ENCODE measurements around the gene BIK. TPM values are rescaled to one million over a fixed set of nuclear protein-coding genes. Genes with fewer than 3 reads are reported as not detected.

BIK gene
- total and polyA plus RNA-seq, 2 experiments from 2014 or later = 9.6 to 9.8 TPM

- no peaks in the 10 kb centered on the region for H3K79me2 ChIP-seq (replicated peaks; ENCODE audit: insufficient read depth)
- H3K4me2 ChIP-seq = no peak overlapping the region
- Mint-ChIP-seq H3K9me3 (no peaks in the 10 kb centered on the region), H3K4me3 (no peak overlapping the region), H3K4me1 (no peaks in the 10 kb centered on the region; the same call in 1 of the 3 replicates), H3K27me3 (ENCODE audit: insufficient read depth, low read depth, poor library complexity) (peaks cover 2% of the 10 kb centered on the region), H3K27ac (no peak overlapping the region), H3K36me3 (ENCODE audit: low read depth) (peaks cover 54% of the 10 kb centered on the region; the same call in 2 of the 3 replicates)
- H3K27me3 ChIP-seq (ENCODE audit: insufficient read depth) = no peaks in the 10 kb centered on the region
- ATAC-seq (no peak), DNase-seq (ENCODE audit: low spot score) (no peak)
- no peaks in the 10 kb centered on the region; the same call in 1 of the 2 replicates for H3K4me1 ChIP-seq (ENCODE audit: insufficient read depth)
- peaks cover 4% of the 10 kb centered on the region; the same call in 1 of the 2 replicates for H3K36me3 ChIP-seq (ENCODE audit: insufficient read depth)
- H3F3A ChIP-seq (replicated peaks; ENCODE audit: low read depth) = no peaks in the 10 kb centered on the region
- 0 out of 2 replicates have a peak, but pooled peaks cover 9% of the 10 kb centered on the region for H4K20me1 ChIP-seq (replicated peaks; ENCODE audit: insufficient read depth)
- no peak overlapping the region for H3K4me3 ChIP-seq
- no peaks in the 10 kb centered on the region for H3K9me2 ChIP-seq (ENCODE audit: insufficient read depth)
- no peak for TF ChIP-seq ZNF331 (CRISPR knock-in tag; IDR thresholded peaks at IDR 0.05; ENCODE audit: low read depth)
- H2AFZ ChIP-seq = no peak overlapping the region
- no peak overlapping the region for H3K27ac ChIP-seq (ENCODE audit: low read depth)
Observed at GRCh38 chr22:43134553-43134952, 24.0 kb downstream of the BIK start.

GRCh38 chr22:43135565-43135964, 25.0 kb downstream of the BIK start:
- Histone ChIP-seq H3K27ac (ENCODE audit: low read depth) (no peak overlapping the region), H4K20me1 (replicated peaks; ENCODE audit: insufficient read depth) (peaks cover 4% of the 10 kb centered on the region; the same call in 1 of the 2 replicates), H3K4me2 (no peak overlapping the region), H3K27me3 (ENCODE audit: insufficient read depth) (no peaks in the 10 kb centered on the region), H3K4me1 (ENCODE audit: insufficient read depth) (no peaks in the 10 kb centered on the region), H3K36me3 (ENCODE audit: insufficient read depth) (peaks cover 4% of the 10 kb centered on the region; the same call in 1 of the 2 replicates), H3K4me3 (no peak overlapping the region), H3K79me2 (replicated peaks; ENCODE audit: insufficient read depth) (no peaks in the 10 kb centered on the region), H3F3A (replicated peaks; ENCODE audit: low read depth) (no peaks in the 10 kb centered on the region), H2AFZ (no peak overlapping the region), H3K9me2 (ENCODE audit: insufficient read depth) (no peaks in the 10 kb centered on the region)
- DNase-seq (ENCODE audit: low spot score) = no peak
- Mint-ChIP-seq H3K4me3 (no peak overlapping the region), H3K27ac (no peak overlapping the region), H3K9me3 (no peaks in the 10 kb centered on the region), H3K4me1 (no peaks in the 10 kb centered on the region), H3K27me3 (ENCODE audit: insufficient read depth, low read depth, poor library complexity) (peaks cover 2% of the 10 kb centered on the region), H3K36me3 (ENCODE audit: low read depth) (peaks cover 61% of the 10 kb centered on the region; the same call in 2 of the 3 replicates)
- no peak for ATAC-seq
- TF ChIP-seq ZNF331 (CRISPR knock-in tag; IDR thresholded peaks at IDR 0.05; ENCODE audit: low read depth) (no peak), POLR2AphosphoS5 (IDR thresholded peaks at IDR 0.05; ENCODE audit: low read depth) (no peak), NANOG (IDR thresholded peaks at IDR 0.05; ENCODE audit: borderline replicate concordance) (no peak), CREB1 (CRISPR knock-in tag; IDR thresholded peaks at IDR 0.05; ENCODE audit: low read depth) (no peak), ZNF462 (CRISPR knock-in tag; IDR thresholded peaks at IDR 0.05) (no peak), REST (IDR thresholded peaks at IDR 0.05; ENCODE audit: unreplicated experiment) (no peak), EZH2phosphoT487 (IDR thresholded peaks at IDR 0.05; ENCODE audit: unreplicated experiment) (no peak), ETS1 (IDR thresholded peaks at IDR 0.05) (no peak), ZNF114 (CRISPR knock-in tag; IDR thresholded peaks at IDR 0.05) (no peak)
